Skeletal muscle cell (primary cell): ENCODE results near the gene ADCK2.
A peak's percentile ranks its signal among the peaks of the same experiment; 100 is the strongest.
"Not testable (repeated sequence)": the region's sequence is repeated elsewhere in the genome, so short reads cannot be mapped to it uniquely, and the experiment has no call there.

ENCODE experiments used
- DNase-seq: peaks from one replicate; pipeline ENCODE4 v3.0.0-alpha.2; 2010; ENCODE audit warnings: low read depth
- H3K4me3 ChIP-seq: 2 replicates; pipeline ENCODE4 v1.5.1; 2011; ENCODE audit warnings: low read depth, mild to moderate bottlenecking, control low read depth, low read length, moderate library complexity

Gene ADCK2

GRCh38 chr7:140670343-140670935 lies 2.3 kb upstream of the ADCK2 start:
- no peak for DNase-seq
- H3K4me3 ChIP-seq, result no peak overlapping the region

GRCh38 chr7:140671966-140672365 lies 779 bp upstream of the ADCK2 start:
- no peak for DNase-seq
- no peak overlapping the region for H3K4me3 ChIP-seq

- peak overlapping the region; percentile 77 for H3K4me3 ChIP-seq
- no peak for DNase-seq
Measured at GRCh38 chr7:140673063-140673773, 473 bp downstream of the ADCK2 start.

- H3K4me3 ChIP-seq, result peak overlapping the region; percentile 77
- no peak for DNase-seq
Measured at GRCh38 chr7:140673774-140674155, 1.0 kb downstream of the ADCK2 start.

- DNase-seq, result no peak
- H3K4me3 ChIP-seq, result no peak overlapping the region
Measured at GRCh38 chr7:140674356-140674800, 1.6 kb downstream of the ADCK2 start.

GRCh38 chr7:140674899-140675701 lies 2.4 kb downstream of the ADCK2 start:
- peak; percentile 16 for DNase-seq
- H3K4me3 ChIP-seq, result no peak overlapping the region

- H3K4me3 ChIP-seq, result no peak overlapping the region
- no peak for DNase-seq
Measured at GRCh38 chr7:140675726-140676125, 3.0 kb downstream of the ADCK2 start.

GRCh38 chr7:140676306-140676705 lies 3.6 kb downstream of the ADCK2 start:
- no peak for DNase-seq
- no peak overlapping the region for H3K4me3 ChIP-seq

GRCh38 chr7:140676956-140677355 lies 4.2 kb downstream of the ADCK2 start:
- not testable (repeated sequence) for H3K4me3 ChIP-seq, DNase-seq

GRCh38 chr7:140677496-140677895 lies 4.8 kb downstream of the ADCK2 start:
- no peak overlapping the region for H3K4me3 ChIP-seq
- DNase-seq, result no peak

- no peak overlapping the region for H3K4me3 ChIP-seq
- no peak for DNase-seq
Measured at GRCh38 chr7:140678081-140678815, 5.5 kb downstream of the ADCK2 start.

GRCh38 chr7:140678816-140679130 lies 6.0 kb downstream of the ADCK2 start:
- no peak for DNase-seq
- no peak overlapping the region for H3K4me3 ChIP-seq

- DNase-seq, result no peak
- no peak overlapping the region for H3K4me3 ChIP-seq
Measured at GRCh38 chr7:140679186-140679585, 6.4 kb downstream of the ADCK2 start.

- no peak overlapping the region for H3K4me3 ChIP-seq
- DNase-seq, result no peak
Measured at GRCh38 chr7:140680886-140681285, 8.1 kb downstream of the ADCK2 start.

- DNase-seq, result no peak
- no peak overlapping the region for H3K4me3 ChIP-seq
Measured at GRCh38 chr7:140681766-140682165, 9.0 kb downstream of the ADCK2 start.

GRCh38 chr7:140683657-140684056 lies 10.9 kb downstream of the ADCK2 start:
- peak; percentile 3 for DNase-seq
- no peak overlapping the region for H3K4me3 ChIP-seq

GRCh38 chr7:140684066-140684950 lies 11.6 kb downstream of the ADCK2 start:
- no peak overlapping the region for H3K4me3 ChIP-seq
- DNase-seq, result no peak

GRCh38 chr7:140685407-140686087 lies 12.8 kb downstream of the ADCK2 start:
- H3K4me3 ChIP-seq, result no peak overlapping the region
- DNase-seq, result no peak

GRCh38 chr7:140686921-140687320 lies 14.2 kb downstream of the ADCK2 start:
- no peak for DNase-seq
- H3K4me3 ChIP-seq, result no peak overlapping the region
